Chondrocyte (in vitro differentiated cells): ENCODE measurements around the gene RAB11FIP2. TPM values are rescaled to one million over a fixed set of nuclear protein-coding genes. Genes with fewer than 3 reads are reported as not detected.

ENCODE experiments used
- DNase-seq: peaks from one replicate; pipeline ENCODE4 v3.0.0; 2021; ENCODE audit warnings: mixed read lengths, low spot score
- H3K27ac Mint-ChIP-seq: one replicate; pipeline ENCODE4 v1.8.0; 2021; ENCODE audit warnings: mild to moderate bottlenecking, moderate library complexity, mixed read lengths; ENCODE audit not compliant: unreplicated experiment
- H3K27me3 Mint-ChIP-seq: 2 replicates; pipeline ENCODE4 v1.8.0; 2021; ENCODE audit warnings: low read depth, mixed read lengths
- H3K36me3 Mint-ChIP-seq: 2 replicates; pipeline ENCODE4 v1.8.0; 2021; ENCODE audit warnings: low read depth, mixed read lengths
- H3K4me1 Mint-ChIP-seq: 2 replicates; pipeline ENCODE4 v1.8.0; 2021; ENCODE audit warnings: low read depth, mild to moderate bottlenecking, mixed read lengths
- H3K4me3 Mint-ChIP-seq: one replicate; pipeline ENCODE4 v1.8.0; 2021; ENCODE audit warnings: mild to moderate bottlenecking, moderate library complexity, mixed read lengths; ENCODE audit not compliant: unreplicated experiment
- H3K9me3 Mint-ChIP-seq: 2 replicates; pipeline ENCODE4 v1.8.0; 2021; ENCODE audit warnings: low read depth, mixed read lengths
- CTCF ChIP-seq: fragments of 200-600 bp; sonication (generic); IDR thresholded peaks from 2 replicates; pipeline ENCODE4 v1.5.0; 2021; ENCODE audit warnings: antibody characterized with exemption, mild to moderate bottlenecking, moderate library complexity
- total RNA-seq: library from RNA; stranded (reverse); gene quantifications from 3 replicates; pipeline ENCODE4 v1.2.1, GENCODE V29; 2021

RAB11FIP2 gene
- total RNA-seq, 1 donor from 2014 or later = 20.9 TPM

DNA sequence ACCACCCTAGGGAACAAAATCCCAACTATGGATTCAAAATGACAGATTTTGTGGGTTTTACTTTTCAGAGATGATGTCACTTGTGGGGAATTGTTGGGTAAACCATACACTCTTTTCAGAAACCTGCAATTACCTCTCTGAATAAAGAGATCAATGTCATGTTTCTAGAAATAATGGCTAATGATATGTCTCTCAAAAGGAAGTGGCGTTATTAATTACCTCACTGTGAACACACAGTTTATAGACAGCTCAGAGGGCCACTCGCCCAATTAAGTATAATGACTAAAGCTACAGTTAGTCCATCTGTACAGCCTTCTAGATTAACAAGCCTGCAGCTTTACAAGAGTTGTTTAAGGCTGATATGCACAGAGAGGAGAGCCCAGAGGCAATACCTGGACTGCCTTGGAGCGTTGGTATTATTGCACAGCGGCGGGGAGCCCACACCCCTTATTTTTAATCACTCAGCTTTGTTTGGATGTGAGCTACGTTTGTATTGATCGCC lies 79.5 kb downstream of the RAB11FIP2 start:
- no peak for TF ChIP-seq CTCF
- Mint-ChIP-seq H3K27me3 (no peaks in the 10 kb centered on the region), H3K4me1 (no peaks in the 10 kb centered on the region), H3K36me3 (no peaks in the 10 kb centered on the region), H3K4me3 (no peak overlapping the region), H3K27ac (no peak overlapping the region), H3K9me3 (no peaks in the 10 kb centered on the region)
- DNase-seq = no peak

DNA sequence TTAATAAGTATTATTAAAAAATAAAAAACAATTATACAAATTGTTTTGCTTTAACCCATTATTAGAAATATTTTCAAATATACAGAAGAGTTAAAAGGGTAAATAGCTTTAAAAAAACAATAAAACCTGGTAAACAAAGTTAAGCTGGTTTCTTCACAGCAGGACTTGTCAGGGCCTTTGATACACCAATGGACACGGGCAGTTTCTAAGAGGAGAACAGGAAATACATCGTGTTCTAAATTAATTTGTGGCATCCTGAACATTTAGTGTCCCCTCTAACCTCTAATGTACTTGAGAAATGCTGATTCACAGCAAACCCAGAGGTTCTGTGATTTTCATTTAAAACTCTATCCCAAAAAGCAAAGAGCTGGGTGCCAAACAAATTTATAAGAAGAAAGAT lies 80.8 kb downstream of the RAB11FIP2 start:
- no peaks in the 10 kb centered on the region for H3K36me3 Mint-ChIP-seq
- no peak for TF ChIP-seq CTCF
- no peaks in the 10 kb centered on the region for H3K4me1 Mint-ChIP-seq
- no peak overlapping the region for H3K4me3 Mint-ChIP-seq
- H3K27me3 Mint-ChIP-seq = no peaks in the 10 kb centered on the region
- no peak for DNase-seq
- no peak overlapping the region for H3K27ac Mint-ChIP-seq
- H3K9me3 Mint-ChIP-seq = no peaks in the 10 kb centered on the region

DNA sequence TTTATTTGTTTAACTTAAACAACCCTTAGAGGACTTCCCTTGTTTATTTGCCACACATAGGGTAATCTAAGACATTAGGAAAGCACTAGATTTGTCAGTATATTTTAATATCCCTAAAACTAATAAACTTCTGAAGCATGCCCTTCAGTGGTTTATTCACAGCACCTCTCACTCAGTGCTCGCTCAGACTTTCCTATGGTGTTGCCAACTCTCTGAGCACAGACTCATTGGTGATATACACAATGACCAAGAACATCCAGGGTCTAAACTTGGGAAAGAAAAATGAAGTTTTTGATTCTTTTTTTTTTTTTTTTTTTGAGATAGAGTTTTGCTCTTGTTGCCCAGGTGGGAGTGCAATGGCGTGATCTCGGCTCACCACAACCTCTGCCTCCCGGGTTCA lies 82.2 kb downstream of the RAB11FIP2 start:
- no peak for DNase-seq
- H3K4me1 Mint-ChIP-seq = no peaks in the 10 kb centered on the region

GRCh38 chr10:117960345-117960935 lies 86.3 kb downstream of the RAB11FIP2 start:
- Mint-ChIP-seq H3K36me3 (no peaks in the 10 kb centered on the region), H3K27ac (no peak overlapping the region), H3K9me3 (no peaks in the 10 kb centered on the region), H3K4me3 (no peak overlapping the region), H3K27me3 (no peaks in the 10 kb centered on the region), H3K4me1 (no peaks in the 10 kb centered on the region)
- no peak for DNase-seq
- no peak for TF ChIP-seq CTCF

More for the DNA sequence above, 82.2 kb downstream of the RAB11FIP2 start:
- Mint-ChIP-seq H3K27me3 (no peaks in the 10 kb centered on the region), H3K27ac (no peak overlapping the region), H3K36me3 (no peaks in the 10 kb centered on the region), H3K9me3 (no peaks in the 10 kb centered on the region), H3K4me3 (no peak overlapping the region)
- no peak for TF ChIP-seq CTCF

DNA sequence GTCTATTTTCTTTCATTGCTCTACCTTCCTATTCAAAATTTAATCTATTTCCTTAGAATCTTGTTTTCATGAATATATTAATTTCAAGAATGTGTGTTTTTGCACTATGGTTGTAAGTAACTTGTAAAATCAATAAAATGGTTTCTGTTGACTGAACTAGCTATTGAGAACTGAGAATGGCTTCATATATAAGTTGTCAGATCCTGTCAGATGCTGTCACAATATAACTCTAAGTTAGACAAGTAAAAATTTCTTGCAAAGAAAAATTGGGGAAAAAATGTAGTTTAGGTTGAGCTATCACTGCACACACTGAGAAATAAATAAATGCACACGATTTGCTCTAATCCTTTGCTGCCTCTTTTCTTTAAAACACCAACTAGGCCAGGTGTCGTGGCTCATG lies 89.8 kb downstream of the RAB11FIP2 start:
- Mint-ChIP-seq H3K4me1 (no peaks in the 10 kb centered on the region), H3K36me3 (no peaks in the 10 kb centered on the region), H3K9me3 (no peaks in the 10 kb centered on the region), H3K27me3 (peaks cover 4% of the 10 kb centered on the region), H3K4me3 (no peak overlapping the region), H3K27ac (no peak overlapping the region)
- no peak for TF ChIP-seq CTCF
- DNase-seq = no peak
